CD4-positive, CD25-positive, alpha-beta regulatory T cell (primary cell): Measurements from ENCODE around the gene PARVG. TPM values are rescaled to one million over a fixed set of nuclear protein-coding genes. Genes with fewer than 3 reads are reported as not detected.

Experiments
- ATAC-seq, 2 donors: fragments of 150-1000 bp; cut with Tn5 transposase; one replicate each; pipeline ENCODE4 v1.10.0; 2021; ENCODE audit warnings: low read depth in 2 of 2, moderate number of reproducible peaks in 2 of 2, moderate library complexity in 1 of 2
- DNase-seq, 3 donors: peaks; one replicate each; pipeline versions ENCODE4 v3.0.0 to v3.0.0-alpha.2; 2012 to 2022; ENCODE audit warnings: mixed read lengths in 1 of 3
- H3K27ac ChIP-seq: one replicate; pipeline ENCODE4 v1.7.0; 2013; ENCODE audit warnings: mild to moderate bottlenecking, low read length; ENCODE audit not compliant: insufficient read depth, poor library complexity, severe bottlenecking
- H3K27me3 ChIP-seq: one replicate; pipeline ENCODE4 v1.7.0; 2013; ENCODE audit warnings: low read length; ENCODE audit not compliant: control insufficient read depth, insufficient read depth
- H3K36me3 ChIP-seq: one replicate; pipeline ENCODE4 v1.7.0; 2013; ENCODE audit warnings: mild to moderate bottlenecking, low read length, moderate library complexity; ENCODE audit not compliant: control insufficient read depth, insufficient read depth
- H3K4me1 ChIP-seq: 2 replicates; pipeline ENCODE4 v1.7.0; 2013; ENCODE audit warnings: mild to moderate bottlenecking, low read length; ENCODE audit not compliant: insufficient read depth, control insufficient read depth, poor library complexity, severe bottlenecking
- H3K4me3 ChIP-seq: one replicate; pipeline ENCODE4 v1.7.0; 2013; ENCODE audit warnings: low read depth, mild to moderate bottlenecking, low read length, moderate library complexity
- H3K9me3 ChIP-seq, 2 experiments: 1 replicate in 1 of 2; 2 replicates in 1 of 2; pipeline ENCODE4 v1.7.0; 2013; ENCODE audit warnings: low read length in 2 of 2, mild to moderate bottlenecking in 1 of 2, moderate library complexity in 1 of 2; ENCODE audit not compliant: control insufficient read depth in 2 of 2
- H3K27ac Mint-ChIP-seq, 3 donors: one replicate each; pipeline ENCODE4 v1.8.0; 2020 to 2022; ENCODE audit warnings: mild to moderate bottlenecking in 3 of 3, mixed read lengths in 3 of 3, moderate library complexity in 2 of 3
- H3K27me3 Mint-ChIP-seq: one replicate; pipeline ENCODE4 v1.8.0; 2022; ENCODE audit warnings: mild to moderate bottlenecking, mixed read lengths
- H3K36me3 Mint-ChIP-seq: one replicate; pipeline ENCODE4 v1.8.0; 2020; ENCODE audit warnings: mixed read lengths
- H3K4me1 Mint-ChIP-seq, 4 donors: one replicate each; pipeline ENCODE4 v1.8.0; 2020 to 2022; ENCODE audit warnings: mixed read lengths in 4 of 4, mild to moderate bottlenecking in 1 of 4
- H3K4me3 Mint-ChIP-seq, 4 donors: one replicate each; pipeline ENCODE4 v1.8.0; 2020 to 2022; ENCODE audit warnings: mild to moderate bottlenecking in 4 of 4, mixed read lengths in 4 of 4, moderate library complexity in 3 of 4
- H3K9me3 Mint-ChIP-seq, 7 donors: one replicate each; pipeline ENCODE4 v1.8.0; 2020 to 2022; ENCODE audit warnings: mixed read lengths in 7 of 7, mild to moderate bottlenecking in 3 of 7, moderate library complexity in 2 of 7
- polyA plus RNA-seq, 4 donors: library from polyadenylated mRNA; unstranded; fragments of 300-500 nt; fragmentation: Illumina TruSeq; gene quantifications; one replicate each; pipeline ENCODE4 v1.2.3, GENCODE V29; 2021
- total RNA-seq: library from RNA; stranded (reverse); gene quantifications from one replicate; pipeline ENCODE4 v1.2.3, GENCODE V29; 2022

PARVG gene
- total and polyA plus RNA-seq, 5 donors from 2014 or later: 40.3 to 132 (median 47.5) TPM

- no peaks in the 10 kb centered on the region for H3K4me1 Mint-ChIP-seq
- no peaks in the 10 kb centered on the region for H3K36me3 ChIP-seq
- H3K4me3 ChIP-seq: no peak overlapping the region
- no peak overlapping the region for H3K27ac Mint-ChIP-seq
- H3K27me3 Mint-ChIP-seq: no peaks in the 10 kb centered on the region
- no peak overlapping the region for H3K4me3 Mint-ChIP-seq
- no peaks in the 10 kb centered on the region for H3K9me3 ChIP-seq
- DNase-seq: no peak
- H3K36me3 Mint-ChIP-seq: no peaks in the 10 kb centered on the region
- no peaks in the 10 kb centered on the region for H3K27me3 ChIP-seq
- no peak for ATAC-seq
- H3K9me3 Mint-ChIP-seq: no peaks in the 10 kb centered on the region
- no peaks in the 10 kb centered on the region for H3K4me1 ChIP-seq
- no peak overlapping the region for H3K27ac ChIP-seq
Observed at GRCh38 chr22:44164031-44164430, 16.7 kb upstream of the PARVG start.

- no peaks in the 10 kb centered on the region for H3K27me3 ChIP-seq
- no peaks in the 10 kb centered on the region for H3K9me3 ChIP-seq
- Mint-ChIP-seq H3K27ac (peak overlapping the region in 1 of 3 donors; percentile 74), H3K4me3 (no peak overlapping the region), H3K27me3 (no peaks in the 10 kb centered on the region), H3K4me1 (no peaks in the 10 kb centered on the region), H3K36me3 (no peaks in the 10 kb centered on the region), H3K9me3 (no peaks in the 10 kb centered on the region)
- no peak for DNase-seq
- no peaks in the 10 kb centered on the region for H3K4me1 ChIP-seq
- H3K27ac ChIP-seq: no peak overlapping the region
- ATAC-seq: no peak
- no peak overlapping the region for H3K4me3 ChIP-seq
- H3K36me3 ChIP-seq: no peaks in the 10 kb centered on the region
Observed at GRCh38 chr22:44165286-44165874, 15.3 kb upstream of the PARVG start.

GRCh38 chr22:44166498-44167276, 14.0 kb upstream of the PARVG start:
- Histone ChIP-seq H3K27ac (no peak overlapping the region), H3K4me1 (no peaks in the 10 kb centered on the region), H3K4me3 (no peak overlapping the region), H3K9me3 (no peaks in the 10 kb centered on the region), H3K36me3 (no peaks in the 10 kb centered on the region), H3K27me3 (no peaks in the 10 kb centered on the region)
- Mint-ChIP-seq H3K27me3 (no peaks in the 10 kb centered on the region), H3K4me3 (no peak overlapping the region), H3K4me1 (no peaks in the 10 kb centered on the region), H3K36me3 (no peaks in the 10 kb centered on the region), H3K27ac (no peak overlapping the region), H3K9me3 (no peaks in the 10 kb centered on the region)
- ATAC-seq (no peak), DNase-seq (no peak)

GRCh38 chr22:44167501-44167900, 13.2 kb upstream of the PARVG start:
- no peaks in the 10 kb centered on the region for H3K9me3 ChIP-seq
- no peak overlapping the region for H3K4me3 Mint-ChIP-seq
- no peaks in the 10 kb centered on the region for H3K36me3 Mint-ChIP-seq
- no peak for ATAC-seq
- H3K27me3 Mint-ChIP-seq: no peaks in the 10 kb centered on the region
- no peak overlapping the region for H3K4me3 ChIP-seq
- H3K36me3 ChIP-seq: no peaks in the 10 kb centered on the region
- DNase-seq: no peak
- H3K27me3 ChIP-seq: no peaks in the 10 kb centered on the region
- no peaks in the 10 kb centered on the region for H3K9me3 Mint-ChIP-seq
- H3K4me1 Mint-ChIP-seq: no peaks in the 10 kb centered on the region
- H3K27ac ChIP-seq: no peak overlapping the region
- H3K27ac Mint-ChIP-seq: no peak overlapping the region
- no peaks in the 10 kb centered on the region for H3K4me1 ChIP-seq

GRCh38 chr22:44168206-44168605, 12.5 kb upstream of the PARVG start:
- H3K36me3 Mint-ChIP-seq: no peaks in the 10 kb centered on the region
- Histone ChIP-seq H3K4me1 (no peaks in the 10 kb centered on the region), H3K27me3 (no peaks in the 10 kb centered on the region), H3K36me3 (no peaks in the 10 kb centered on the region), H3K4me3 (no peak overlapping the region), H3K9me3 (no peaks in the 10 kb centered on the region), H3K27ac (no peak overlapping the region)
- no peak overlapping the region for H3K27ac Mint-ChIP-seq
- no peak for DNase-seq
- no peaks in the 10 kb centered on the region for H3K4me1 Mint-ChIP-seq
- H3K27me3 Mint-ChIP-seq: no peaks in the 10 kb centered on the region
- no peak overlapping the region for H3K4me3 Mint-ChIP-seq
- ATAC-seq: no peak
- H3K9me3 Mint-ChIP-seq: no peaks in the 10 kb centered on the region

GRCh38 chr22:44170470-44170869, 10.3 kb upstream of the PARVG start:
- Histone ChIP-seq H3K9me3 (no peaks in the 10 kb centered on the region), H3K36me3 (no peaks in the 10 kb centered on the region), H3K27me3 (no peaks in the 10 kb centered on the region), H3K4me1 (no peaks in the 10 kb centered on the region), H3K27ac (no peak overlapping the region), H3K4me3 (no peak overlapping the region)
- Mint-ChIP-seq H3K4me1 (no peaks in the 10 kb centered on the region), H3K9me3 (no peaks in the 10 kb centered on the region), H3K4me3 (no peak overlapping the region), H3K27me3 (no peaks in the 10 kb centered on the region), H3K36me3 (no peaks in the 10 kb centered on the region), H3K27ac (no peak overlapping the region)
- DNase-seq: no peak
- ATAC-seq: no peak

GRCh38 chr22:44171561-44171960, 9.2 kb upstream of the PARVG start:
- Mint-ChIP-seq H3K27ac (peak overlapping the region in 1 of 3 donors; percentile 29), H3K36me3 (no peaks in the 10 kb centered on the region), H3K27me3 (no peaks in the 10 kb centered on the region), H3K9me3 (no peaks in the 10 kb centered on the region), H3K4me3 (no peak overlapping the region), H3K4me1 (no peaks in the 10 kb centered on the region)
- no peak overlapping the region for H3K4me3 ChIP-seq
- ATAC-seq (no peak), DNase-seq (no peak)
- no peaks in the 10 kb centered on the region for H3K27me3 ChIP-seq
- H3K36me3 ChIP-seq: no peaks in the 10 kb centered on the region
- H3K9me3 ChIP-seq: no peaks in the 10 kb centered on the region
- H3K27ac ChIP-seq: no peak overlapping the region
- H3K4me1 ChIP-seq: no peaks in the 10 kb centered on the region
